Measurements from ENCODE around the gene C1R.
"Not testable (repeated sequence)": the region's sequence is repeated elsewhere in the genome, so short reads cannot be mapped to it uniquely, and the experiment has no call there.

C1R gene

GRCh38 chr12:7038591-7038990, 53.7 kb downstream of the C1R start:
- DNase-seq (ENCODE audit: low read depth in 1 of 2, low spot score in 1 of 2), result no peak

GRCh38 chr12:7037411-7037810, 54.8 kb downstream of the C1R start:
- not testable (repeated sequence) for DNase-seq (ENCODE audit: low read depth in 1 of 2, low spot score in 1 of 2)

- no peak for DNase-seq (ENCODE audit: low read depth in 1 of 2, low spot score in 1 of 2)
These were observed 56.8 kb downstream of the C1R start for GRCh38 chr12:7035463-7035862.

- no peak for DNase-seq (ENCODE audit: low read depth in 1 of 2, low spot score in 1 of 2)
These were observed 57.8 kb downstream of the C1R start for GRCh38 chr12:7034464-7034863.

GRCh38 chr12:7032990-7033389, 59.3 kb downstream of the C1R start:
- DNase-seq (ENCODE audit: low read depth in 1 of 2, low spot score in 1 of 2), result no peak

GRCh38 chr12:7031306-7031705, 60.9 kb downstream of the C1R start:
- no peak for DNase-seq (ENCODE audit: low read depth in 1 of 2, low spot score in 1 of 2)
